Measurements from ENCODE around the gene ARSG. TPM values are rescaled to one million over a fixed set of nuclear protein-coding genes. Genes with fewer than 3 reads are reported as not detected.

The ARSG gene
- polyA plus RNA-seq, 3 donors = 15.5 to 19.3 (median 19.2) TPM

GRCh38 chr17:68455901-68456338 is 164.6 kb downstream of the ARSG start:
- peaks cover 0 to 8% (median 4%) of the 10 kb centered on the region in 3 donors for H3K27me3 Mint-ChIP-seq (ENCODE audit: low read depth in 3 of 3)
- Histone ChIP-seq H3K27ac (ENCODE audit: low read depth in 1 of 2, low read length in 2 of 2) (peak overlapping the region; percentile 89 to 90), H4K20me1 (ENCODE audit: insufficient read depth, low read length) (no peaks in the 10 kb centered on the region), H2AFZ (ENCODE audit: insufficient read depth, low read depth, low read length, poor library complexity, severe bottlenecking) (no peak overlapping the region), H3K9ac (ENCODE audit: insufficient read depth, low read length, poor library complexity, severe bottlenecking) (peak overlapping the region; percentile 83), H3K4me1 (ENCODE audit: control insufficient read depth in 1 of 2, insufficient read depth in 2 of 2, low read length in 2 of 2) (peaks cover 30 to 31% of the 10 kb centered on the region in 2 donors), H3K9me3 (replicated peaks in 1 of 2; ENCODE audit: control insufficient read depth in 1 of 2, insufficient read depth in 1 of 2, low read length in 2 of 2) (no peaks in the 10 kb centered on the region), H3K4me2 (replicated peaks; ENCODE audit: extremely low read depth, low read length, poor library complexity, severe bottlenecking) (peak overlapping the region; percentile 96), H3K4me3 (replicated peaks in 1 of 3; ENCODE audit: low read depth in 2 of 3, low read length in 3 of 3) (peak overlapping the region; percentile 72 to 88 (median 85)), H3K27me3 (ENCODE audit: control insufficient read depth in 2 of 2, insufficient read depth in 2 of 2, low read length in 2 of 2) (peaks cover 0 to 5% of the 10 kb centered on the region in 2 donors), H3K36me3 (replicated peaks in 1 of 2; ENCODE audit: control insufficient read depth in 1 of 2, insufficient read depth in 2 of 2, low read length in 2 of 2) (peaks cover 8 to 19% of the 10 kb centered on the region in 2 donors), H3K79me2 (ENCODE audit: insufficient read depth, low read length) (peaks cover 10% of the 10 kb centered on the region)
- intact Hi-C loops (cut with micrococcal nuclease) = loop anchor here (2.0 to 5.0 kb wide), 3 partner anchors 15 to 419 kb away; partner anchors contain the start of genes AMZ2 (in 1 of the 2) and KPNA2 (in 1 of the 2)
- H3K4me1 Mint-ChIP-seq = peaks cover 38% of the 10 kb centered on the region
- DNase-seq = peak; percentile 85 to 93 (median 92)
- TF ChIP-seq CTCF (IDR thresholded peaks at IDR 0.05) = no peak
- peak overlapping the region; percentile 94 to 97 (median 96) for H3K27ac Mint-ChIP-seq
- H3K4me3 Mint-ChIP-seq = peak overlapping the region; percentile 94 to 95
- peaks cover 0 to 5% (median 0%) of the 10 kb centered on the region in 7 donors for H3K9me3 Mint-ChIP-seq
- H3K36me3 Mint-ChIP-seq = peaks cover 18 to 32% of the 10 kb centered on the region in 2 donors
- no CpG with 5 or more reads among the region's 4 CpGs for WGBS (ENCODE audit: insufficient coverage)

- no peaks in the 10 kb centered on the region for H3K9me3 ChIP-seq (replicated peaks in 1 of 2; ENCODE audit: control insufficient read depth in 1 of 2, insufficient read depth in 1 of 2, low read length in 2 of 2)
- H3K27me3 ChIP-seq (ENCODE audit: control insufficient read depth in 2 of 2, insufficient read depth in 2 of 2, low read length in 2 of 2) = peaks cover 0 to 5% of the 10 kb centered on the region in 2 donors
- H3K36me3 Mint-ChIP-seq = peaks cover 12 to 26% of the 10 kb centered on the region in 2 donors
- peaks cover 10% of the 10 kb centered on the region for H3K79me2 ChIP-seq (ENCODE audit: insufficient read depth, low read length)
- H3K4me3 Mint-ChIP-seq = peak overlapping the region; percentile 94 to 95
- H3K9ac ChIP-seq (ENCODE audit: insufficient read depth, low read length, poor library complexity, severe bottlenecking) = peak overlapping the region; percentile 83
- peak overlapping the region; percentile 94 to 97 (median 96) for H3K27ac Mint-ChIP-seq
- intact Hi-C loops (cut with micrococcal nuclease) = loop anchor here (5.0 kb wide), 2 partner anchors 209 to 419 kb away; partner anchors contain the start of genes AMZ2 (in 1 of the 2) and KPNA2 (in 1 of the 2)
- no peak for TF ChIP-seq CTCF (IDR thresholded peaks at IDR 0.05)
- peaks cover 0 to 8% (median 4%) of the 10 kb centered on the region in 3 donors for H3K27me3 Mint-ChIP-seq (ENCODE audit: low read depth in 3 of 3)
- no peaks in the 10 kb centered on the region for H4K20me1 ChIP-seq (ENCODE audit: insufficient read depth, low read length)
- peaks cover 0 to 5% (median 0%) of the 10 kb centered on the region in 7 donors for H3K9me3 Mint-ChIP-seq
- 50% methylated on average over 13 of the region's 23 CpGs for WGBS (ENCODE audit: insufficient coverage)
- DNase-seq = peak; percentile 48 to 69 (median 54)
- peak overlapping the region; percentile 96 for H3K4me2 ChIP-seq (replicated peaks; ENCODE audit: extremely low read depth, low read length, poor library complexity, severe bottlenecking)
- H3K4me1 ChIP-seq (ENCODE audit: control insufficient read depth in 1 of 2, insufficient read depth in 2 of 2, low read length in 2 of 2) = peaks cover 34 to 36% of the 10 kb centered on the region in 2 donors
- H3K4me3 ChIP-seq (replicated peaks in 1 of 3; ENCODE audit: low read depth in 2 of 3, low read length in 3 of 3) = peak overlapping the region; percentile 72 to 88 (median 85)
- H3K4me1 Mint-ChIP-seq = peaks cover 44% of the 10 kb centered on the region
- peak overlapping the region; percentile 50 for H2AFZ ChIP-seq (ENCODE audit: insufficient read depth, low read depth, low read length, poor library complexity, severe bottlenecking)
- peak overlapping the region; percentile 89 to 90 for H3K27ac ChIP-seq (ENCODE audit: low read depth in 1 of 2, low read length in 2 of 2)
- peaks cover 6 to 13% of the 10 kb centered on the region in 2 donors for H3K36me3 ChIP-seq (replicated peaks in 1 of 2; ENCODE audit: control insufficient read depth in 1 of 2, insufficient read depth in 2 of 2, low read length in 2 of 2)
Measured at GRCh38 chr17:68456339-68457167, 165.3 kb downstream of the ARSG start.
